Measurements from ENCODE around the gene SLC25A44.
"Not testable (repeated sequence)": the region's sequence is repeated elsewhere in the genome, so short reads cannot be mapped to it uniquely, and the experiment has no call there.

Gene SLC25A44

GRCh38 chr1:156212130-156212529 lies 18.2 kb downstream of the SLC25A44 start:
- DNase-seq, result no peak

GRCh38 chr1:156212833-156213643 lies 19.1 kb downstream of the SLC25A44 start, which contains the start of gene PMF1:
Gene PMF1, plus strand, starts transcription at chr1:156213007. Its CDS starts 9 bp downstream, at chr1:156213016.
- DNase-seq, result peak; percentile 94

GRCh38 chr1:156213644-156213966 lies 19.7 kb downstream of the SLC25A44 start:
- no peak for DNase-seq

- no peak for DNase-seq
These were observed 20.3 kb downstream of the SLC25A44 start for GRCh38 chr1:156214024-156214748.

- DNase-seq, result not testable (repeated sequence)
These were observed 22.6 kb downstream of the SLC25A44 start for GRCh38 chr1:156216361-156217086.

GRCh38 chr1:156217871-156218270 lies 24.0 kb downstream of the SLC25A44 start:
- DNase-seq, result no peak

- no peak for DNase-seq
These were observed 26.3 kb downstream of the SLC25A44 start for GRCh38 chr1:156220226-156220625.

GRCh38 chr1:156221986-156222692 lies 28.2 kb downstream of the SLC25A44 start:
- DNase-seq, result no peak

- no peak for DNase-seq
These were observed 31.7 kb downstream of the SLC25A44 start for GRCh38 chr1:156225677-156226014.

- DNase-seq, result no peak
These were observed 32.2 kb downstream of the SLC25A44 start for GRCh38 chr1:156226116-156226538.

- no peak for DNase-seq
These were observed 32.9 kb downstream of the SLC25A44 start for GRCh38 chr1:156226782-156227181.

- no peak for DNase-seq
These were observed 34.6 kb downstream of the SLC25A44 start for GRCh38 chr1:156228501-156228900.

- DNase-seq, result no peak
These were observed 36.0 kb downstream of the SLC25A44 start for GRCh38 chr1:156229809-156230472.

GRCh38 chr1:156230473-156230837 lies 36.6 kb downstream of the SLC25A44 start:
- no peak for DNase-seq

GRCh38 chr1:156232201-156232894 lies 38.4 kb downstream of the SLC25A44 start:
- no peak for DNase-seq

- DNase-seq, result no peak
These were observed 39.7 kb downstream of the SLC25A44 start for GRCh38 chr1:156233426-156234127.

- no peak for DNase-seq
These were observed 42.3 kb downstream of the SLC25A44 start for GRCh38 chr1:156236164-156236563.

- DNase-seq, result no peak
These were observed 44.3 kb downstream of the SLC25A44 start for GRCh38 chr1:156238248-156238647.

GRCh38 chr1:156241311-156241811 lies 47.5 kb downstream of the SLC25A44 start:
- no peak for DNase-seq

- no peak for DNase-seq
These were observed 48.0 kb downstream of the SLC25A44 start, which contains the start of gene BGLAP for GRCh38 chr1:156241926-156242325. Gene BGLAP, plus strand, starts transcription at chr1:156242184. Its CDS starts 48 bp downstream, at chr1:156242232.

- DNase-seq, result no peak
These were observed 48.8 kb downstream of the SLC25A44 start for GRCh38 chr1:156242738-156243137.
